ENCODE results near the gene VANGL1. TPM values are rescaled to one million over a fixed set of nuclear protein-coding genes. Genes with fewer than 3 reads are reported as not detected.

Gene VANGL1
- total RNA-seq, 1 donor from 2014 or later = 8.5 TPM

GRCh38 chr1:115697619-115698018 lies 55.8 kb downstream of the VANGL1 start:
- H3K36me3 ChIP-seq = no peaks in the 10 kb centered on the region
- no peak overlapping the region for H3K4me3 ChIP-seq
- no peak for DNase-seq (ENCODE audit: low spot score)
- H3F3A ChIP-seq (ENCODE audit: low read depth) = no peaks in the 10 kb centered on the region
- H3K9me3 ChIP-seq (ENCODE audit: low read depth) = no peaks in the 10 kb centered on the region
- H2AFZ ChIP-seq (replicated peaks) = no peak overlapping the region
- no peak overlapping the region for H3K4me3 Mint-ChIP-seq
- no peak for TF ChIP-seq CTCF (IDR thresholded peaks at IDR 0.05)
- TF ChIP-seq EZH2 (IDR thresholded peaks at IDR 0.05) = no peak
- no peak for TF ChIP-seq EZH2phosphoT487 (IDR thresholded peaks at IDR 0.05)
- H3K4me1 Mint-ChIP-seq = peaks cover 26% of the 10 kb centered on the region
- H3K4me1 ChIP-seq = peaks cover 25% of the 10 kb centered on the region
- H3K27me3 ChIP-seq = no peaks in the 10 kb centered on the region
- no peak overlapping the region for H3K4me2 ChIP-seq
- peaks cover 4% of the 10 kb centered on the region for H3K27me3 Mint-ChIP-seq (ENCODE audit: insufficient read depth, low read depth)
- H3K79me2 ChIP-seq (ENCODE audit: low read depth) = no peaks in the 10 kb centered on the region
- no peak overlapping the region for H3K27ac Mint-ChIP-seq
- no peak overlapping the region for H3K27ac ChIP-seq
- H3K9ac ChIP-seq = no peak overlapping the region
- H4K20me1 ChIP-seq (ENCODE audit: low read depth) = no peaks in the 10 kb centered on the region
- no peaks in the 10 kb centered on the region for H3K9me3 Mint-ChIP-seq
- H3K36me3 Mint-ChIP-seq = peaks cover 2% of the 10 kb centered on the region

GRCh38 chr1:115701090-115701489 lies 59.3 kb downstream of the VANGL1 start:
- TF ChIP-seq EZH2phosphoT487 (IDR thresholded peaks at IDR 0.05) (no peak), EZH2 (IDR thresholded peaks at IDR 0.05) (no peak), CTCF (IDR thresholded peaks at IDR 0.05) (no peak)
- Mint-ChIP-seq H3K36me3 (no peaks in the 10 kb centered on the region), H3K9me3 (no peaks in the 10 kb centered on the region), H3K4me1 (peaks cover 11% of the 10 kb centered on the region), H3K27ac (no peak overlapping the region), H3K4me3 (no peak overlapping the region), H3K27me3 (ENCODE audit: insufficient read depth, low read depth) (peaks cover 4% of the 10 kb centered on the region)
- Histone ChIP-seq H3K36me3 (no peaks in the 10 kb centered on the region), H3F3A (ENCODE audit: low read depth) (peaks cover 11% of the 10 kb centered on the region), H3K27me3 (no peaks in the 10 kb centered on the region), H3K4me1 (peaks cover 20% of the 10 kb centered on the region), H3K79me2 (ENCODE audit: low read depth) (no peaks in the 10 kb centered on the region), H2AFZ (replicated peaks) (no peak overlapping the region), H3K4me3 (no peak overlapping the region), H4K20me1 (ENCODE audit: low read depth) (no peaks in the 10 kb centered on the region), H3K9me3 (ENCODE audit: low read depth) (no peaks in the 10 kb centered on the region), H3K27ac (no peak overlapping the region), H3K9ac (no peak overlapping the region), H3K4me2 (no peak overlapping the region)
- DNase-seq (ENCODE audit: low spot score) = no peak

GRCh38 chr1:115702959-115703358 lies 61.2 kb downstream of the VANGL1 start:
- TF ChIP-seq EZH2 (IDR thresholded peaks at IDR 0.05) (no peak), CTCF (IDR thresholded peaks at IDR 0.05) (no peak), EZH2phosphoT487 (IDR thresholded peaks at IDR 0.05) (no peak)

More at GRCh38 chr1:115702959-115703358, 61.2 kb downstream of the VANGL1 start:
- DNase-seq (ENCODE audit: low spot score) = no peak
- Mint-ChIP-seq H3K9me3 (no peaks in the 10 kb centered on the region), H3K27me3 (ENCODE audit: insufficient read depth, low read depth) (peaks cover 4% of the 10 kb centered on the region), H3K4me3 (no peak overlapping the region), H3K36me3 (no peaks in the 10 kb centered on the region), H3K4me1 (peaks cover 16% of the 10 kb centered on the region), H3K27ac (no peak overlapping the region)
- H3K36me3 ChIP-seq = no peaks in the 10 kb centered on the region
- no peaks in the 10 kb centered on the region for H3K27me3 ChIP-seq
- H3F3A ChIP-seq (ENCODE audit: low read depth) = peaks cover 29% of the 10 kb centered on the region
- H3K27ac ChIP-seq = no peak overlapping the region
- H4K20me1 ChIP-seq (ENCODE audit: low read depth) = no peaks in the 10 kb centered on the region
- H3K4me1 ChIP-seq = peaks cover 22% of the 10 kb centered on the region
- no peaks in the 10 kb centered on the region for H3K79me2 ChIP-seq (ENCODE audit: low read depth)
- H2AFZ ChIP-seq (replicated peaks) = no peak overlapping the region
- H3K9ac ChIP-seq = no peak overlapping the region
- no peaks in the 10 kb centered on the region for H3K9me3 ChIP-seq (ENCODE audit: low read depth)
- no peak overlapping the region for H3K4me3 ChIP-seq
- no peak overlapping the region for H3K4me2 ChIP-seq

Measured in neural progenitor cell (in vitro differentiated cells).